Stimulated activated naive CD8-positive, alpha-beta T cell treated with anti-CD3 and anti-CD28 coated beads, Interleukin-15, Interleukin-2, amounts not matched to agents 100 ng/mL and 50 ng/mL, for 24 hours (primary cell): ENCODE results near the gene PIGK.
"Not testable (repeated sequence)": the region's sequence is repeated elsewhere in the genome, so short reads cannot be mapped to it uniquely, and the experiment has no call there.

ENCODE experiments used
- H3K27ac Mint-ChIP-seq: one replicate; pipeline ENCODE4 v1.8.0; 2021; ENCODE audit warnings: mild to moderate bottlenecking, mixed read lengths
- H3K27me3 Mint-ChIP-seq: one replicate; pipeline ENCODE4 v1.8.0; 2021; ENCODE audit warnings: mixed read lengths
- H3K36me3 Mint-ChIP-seq: one replicate; pipeline ENCODE4 v1.8.0; 2021; ENCODE audit warnings: low read depth, mixed read lengths
- H3K4me1 Mint-ChIP-seq: one replicate; pipeline ENCODE4 v1.8.0; 2021; ENCODE audit warnings: low read depth, mixed read lengths
- H3K4me3 Mint-ChIP-seq: one replicate; pipeline ENCODE4 v1.8.0; 2021; ENCODE audit warnings: mild to moderate bottlenecking, mixed read lengths
- H3K9me3 Mint-ChIP-seq: one replicate; pipeline ENCODE4 v1.8.0; 2021; ENCODE audit warnings: mixed read lengths

The PIGK gene

GRCh38 chr1:77164434-77164944, 54.7 kb downstream of the PIGK start:
- Mint-ChIP-seq H3K27ac (no peak overlapping the region), H3K9me3 (no peaks in the 10 kb centered on the region), H3K4me3 (no peak overlapping the region), H3K27me3 (no peaks in the 10 kb centered on the region), H3K36me3 (peaks cover 56% of the 10 kb centered on the region), H3K4me1 (peaks cover 11% of the 10 kb centered on the region)

GRCh38 chr1:77159706-77160105, 59.5 kb downstream of the PIGK start:
- H3K27ac Mint-ChIP-seq, H3K27me3 Mint-ChIP-seq, H3K4me3 Mint-ChIP-seq, H3K9me3 Mint-ChIP-seq, H3K4me1 Mint-ChIP-seq: not testable (repeated sequence)
- H3K36me3 Mint-ChIP-seq: peaks cover 88% of the 10 kb centered on the region

- Mint-ChIP-seq H3K4me3 (no peak overlapping the region), H3K27me3 (no peaks in the 10 kb centered on the region), H3K36me3 (peaks cover 92% of the 10 kb centered on the region)
Measured at GRCh38 chr1:77156214-77156613, 63.0 kb downstream of the PIGK start.

DNA sequence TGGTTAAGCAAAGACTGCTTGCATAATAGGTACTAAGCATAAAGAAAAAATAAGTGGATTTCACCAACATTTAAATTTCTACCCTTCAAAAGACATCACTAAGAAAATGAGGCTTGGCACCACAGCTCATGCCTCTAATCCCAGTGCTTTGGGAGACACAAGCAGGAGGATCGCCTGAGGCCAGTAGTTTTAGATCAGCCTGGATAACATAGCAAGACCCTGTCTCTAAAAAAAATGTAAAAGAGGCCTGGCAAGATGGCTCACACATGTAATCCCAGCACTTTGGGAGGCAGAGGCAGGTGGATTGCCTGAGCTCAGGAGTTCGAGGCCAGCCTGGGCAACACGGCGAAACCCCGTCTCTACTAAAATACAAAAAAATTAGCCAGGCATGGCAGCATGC, 73.0 kb downstream of the PIGK start:
- H3K27me3 Mint-ChIP-seq: no peaks in the 10 kb centered on the region
- H3K4me1 Mint-ChIP-seq: peaks cover 9% of the 10 kb centered on the region
- peaks cover 8% of the 10 kb centered on the region for H3K36me3 Mint-ChIP-seq
- H3K27ac Mint-ChIP-seq: no peak overlapping the region
- no peak overlapping the region for H3K4me3 Mint-ChIP-seq
- H3K9me3 Mint-ChIP-seq: no peaks in the 10 kb centered on the region

More at GRCh38 chr1:77156214-77156613, 63.0 kb downstream of the PIGK start:
- Mint-ChIP-seq H3K27ac (no peak overlapping the region), H3K9me3 (peaks cover 5% of the 10 kb centered on the region), H3K4me1 (no peaks in the 10 kb centered on the region)

DNA sequence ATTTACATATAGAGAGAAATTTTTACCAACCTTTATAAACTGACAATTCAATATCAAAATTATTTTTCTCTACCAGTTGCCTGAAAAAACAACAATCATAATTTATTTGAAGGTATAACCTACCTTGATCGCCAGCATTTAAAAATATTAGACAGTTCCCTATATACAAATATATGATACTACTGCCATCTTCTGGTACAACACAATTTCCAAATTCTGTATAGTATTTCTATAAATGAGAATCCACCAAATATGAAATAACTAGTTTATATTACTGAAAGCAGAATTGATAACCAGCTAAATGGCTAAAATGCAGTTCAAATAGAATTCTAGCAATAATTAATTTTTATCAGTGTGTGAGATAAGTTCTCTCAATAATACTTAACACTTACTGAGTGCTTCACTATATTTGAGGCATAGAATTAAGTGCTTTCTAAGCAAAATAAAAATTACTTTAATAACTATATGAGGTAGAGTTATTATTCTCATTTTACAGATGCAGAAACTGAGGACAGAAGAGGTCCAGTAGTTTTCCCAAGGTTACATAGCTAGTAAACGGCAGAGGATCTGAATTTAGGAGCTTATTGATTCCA, 75.6 kb downstream of the PIGK start:
- H3K27me3 Mint-ChIP-seq: no peaks in the 10 kb centered on the region
- H3K4me1 Mint-ChIP-seq: peaks cover 5% of the 10 kb centered on the region
- H3K9me3 Mint-ChIP-seq: no peaks in the 10 kb centered on the region
- no peak overlapping the region for H3K4me3 Mint-ChIP-seq
- H3K36me3 Mint-ChIP-seq: peaks cover 4% of the 10 kb centered on the region
- no peak overlapping the region for H3K27ac Mint-ChIP-seq

DNA sequence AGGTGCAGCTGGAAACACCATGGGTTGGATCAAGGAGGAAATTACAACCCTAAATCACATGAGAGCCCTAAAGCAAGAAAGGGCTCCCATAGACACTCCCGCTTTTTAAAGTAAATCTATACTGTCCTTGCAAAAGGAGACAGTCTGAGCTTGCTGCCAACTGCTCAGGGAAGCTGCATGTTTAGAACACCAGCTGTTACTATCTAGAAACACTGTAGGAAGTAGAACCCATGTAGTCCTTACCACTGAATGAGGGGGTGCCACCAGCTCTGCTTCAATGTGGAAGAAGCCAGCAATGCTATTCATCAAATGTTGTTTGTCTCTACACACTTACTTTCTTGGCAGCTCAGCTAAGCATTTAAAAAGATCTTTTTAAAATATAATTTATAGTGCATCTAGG, 79.8 kb downstream of the PIGK start:
- H3K9me3 Mint-ChIP-seq: no peaks in the 10 kb centered on the region
- H3K4me3 Mint-ChIP-seq: no peak overlapping the region
- no peaks in the 10 kb centered on the region for H3K27me3 Mint-ChIP-seq
- H3K27ac Mint-ChIP-seq: no peak overlapping the region
- H3K4me1 Mint-ChIP-seq: no peaks in the 10 kb centered on the region
- H3K36me3 Mint-ChIP-seq: peaks cover 5% of the 10 kb centered on the region

- peaks cover 5% of the 10 kb centered on the region for H3K36me3 Mint-ChIP-seq
- no peaks in the 10 kb centered on the region for H3K9me3 Mint-ChIP-seq
- H3K4me1 Mint-ChIP-seq: no peaks in the 10 kb centered on the region
- no peak overlapping the region for H3K27ac Mint-ChIP-seq
- H3K4me3 Mint-ChIP-seq: no peak overlapping the region
- H3K27me3 Mint-ChIP-seq: no peaks in the 10 kb centered on the region
Measured at GRCh38 chr1:77134359-77134758, 84.9 kb downstream of the PIGK start.

- Mint-ChIP-seq H3K36me3 (peaks cover 5% of the 10 kb centered on the region), H3K27me3 (no peaks in the 10 kb centered on the region), H3K4me1 (no peaks in the 10 kb centered on the region), H3K9me3 (no peaks in the 10 kb centered on the region), H3K27ac (no peak overlapping the region), H3K4me3 (no peak overlapping the region)
Measured at GRCh38 chr1:77133731-77134358, 85.4 kb downstream of the PIGK start.

- peaks cover 18% of the 10 kb centered on the region for H3K36me3 Mint-ChIP-seq
- H3K4me3 Mint-ChIP-seq: no peak overlapping the region
- H3K9me3 Mint-ChIP-seq: no peaks in the 10 kb centered on the region
- H3K4me1 Mint-ChIP-seq: no peaks in the 10 kb centered on the region
- no peak overlapping the region for H3K27ac Mint-ChIP-seq
- H3K27me3 Mint-ChIP-seq: no peaks in the 10 kb centered on the region
Measured at GRCh38 chr1:77126307-77126706, 92.9 kb downstream of the PIGK start.

DNA sequence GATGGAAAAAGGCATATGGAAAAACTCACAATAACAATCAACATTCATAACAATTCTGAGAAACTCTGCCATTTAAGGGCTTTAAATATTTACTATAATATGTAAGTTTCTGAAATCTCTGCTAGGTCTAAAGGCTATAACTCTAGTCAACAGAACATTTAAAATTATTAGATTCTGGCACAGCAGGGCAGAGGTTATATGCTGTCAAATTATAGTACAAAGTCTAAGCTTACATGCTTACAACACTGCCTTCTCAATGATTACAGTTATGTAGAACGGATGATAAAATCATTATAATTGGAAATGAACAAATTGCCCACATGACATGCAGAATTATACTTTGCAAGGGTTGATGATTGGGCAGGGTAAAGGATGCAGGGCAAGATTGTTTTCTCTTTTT, 97.7 kb downstream of the PIGK start:
- H3K4me1 Mint-ChIP-seq: no peaks in the 10 kb centered on the region
- no peak overlapping the region for H3K27ac Mint-ChIP-seq
- no peak overlapping the region for H3K4me3 Mint-ChIP-seq
- no peaks in the 10 kb centered on the region for H3K27me3 Mint-ChIP-seq
- H3K9me3 Mint-ChIP-seq: no peaks in the 10 kb centered on the region
- peaks cover 38% of the 10 kb centered on the region for H3K36me3 Mint-ChIP-seq

- Mint-ChIP-seq H3K27ac (no peak overlapping the region), H3K4me1 (no peaks in the 10 kb centered on the region), H3K27me3 (no peaks in the 10 kb centered on the region), H3K9me3 (no peaks in the 10 kb centered on the region), H3K36me3 (peaks cover 33% of the 10 kb centered on the region), H3K4me3 (no peak overlapping the region)
Measured at GRCh38 chr1:77120950-77121349, 98.3 kb downstream of the PIGK start.

- H3K36me3 Mint-ChIP-seq: peaks cover 31% of the 10 kb centered on the region
- no peaks in the 10 kb centered on the region for H3K27me3 Mint-ChIP-seq
- H3K4me1 Mint-ChIP-seq: no peaks in the 10 kb centered on the region
- H3K9me3 Mint-ChIP-seq: no peaks in the 10 kb centered on the region
- no peak overlapping the region for H3K27ac Mint-ChIP-seq
- no peak overlapping the region for H3K4me3 Mint-ChIP-seq
Measured at GRCh38 chr1:77118712-77119111, 100.5 kb downstream of the PIGK start.

GRCh38 chr1:77104672-77105071, 114.6 kb downstream of the PIGK start:
- H3K9me3 Mint-ChIP-seq: no peaks in the 10 kb centered on the region
- H3K27ac Mint-ChIP-seq: no peak overlapping the region
- peaks cover 14% of the 10 kb centered on the region for H3K36me3 Mint-ChIP-seq
- H3K4me1 Mint-ChIP-seq: no peaks in the 10 kb centered on the region
- no peak overlapping the region for H3K4me3 Mint-ChIP-seq
- no peaks in the 10 kb centered on the region for H3K27me3 Mint-ChIP-seq

DNA sequence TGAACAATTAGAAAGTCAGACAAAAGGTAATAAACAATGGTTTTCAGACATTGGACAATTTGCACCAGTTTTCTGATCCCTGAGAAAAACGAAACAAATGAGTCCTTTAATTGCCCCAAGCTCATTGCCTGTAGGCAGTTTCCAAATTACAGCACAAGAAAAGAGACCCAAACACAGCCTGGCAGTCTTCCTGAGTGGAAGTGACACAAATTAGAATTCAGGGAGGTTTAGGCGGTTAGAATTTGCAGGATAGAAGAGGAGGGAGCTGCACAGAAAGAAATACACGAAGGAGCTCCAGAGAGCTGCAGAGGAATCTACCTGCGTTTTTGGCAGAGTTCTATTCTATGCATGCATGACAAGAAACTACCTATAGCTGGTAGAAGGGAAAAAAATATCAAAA, 115.7 kb downstream of the PIGK start:
- Mint-ChIP-seq H3K36me3 (peaks cover 10% of the 10 kb centered on the region), H3K4me3 (no peak overlapping the region), H3K4me1 (no peaks in the 10 kb centered on the region), H3K27me3 (no peaks in the 10 kb centered on the region), H3K9me3 (no peaks in the 10 kb centered on the region), H3K27ac (no peak overlapping the region)

GRCh38 chr1:77100875-77101274, 118.4 kb downstream of the PIGK start:
- H3K27me3 Mint-ChIP-seq: no peaks in the 10 kb centered on the region
- H3K9me3 Mint-ChIP-seq: peaks cover 7% of the 10 kb centered on the region
- H3K4me1 Mint-ChIP-seq: no peaks in the 10 kb centered on the region
- no peak overlapping the region for H3K27ac Mint-ChIP-seq
- no peak overlapping the region for H3K4me3 Mint-ChIP-seq
- peaks cover 27% of the 10 kb centered on the region for H3K36me3 Mint-ChIP-seq
